HepG2 (cell line): Measurements from ENCODE around the gene CYP26B1. TPM values are rescaled to one million over a fixed set of nuclear protein-coding genes. Genes with fewer than 3 reads are reported as not detected.
"Not testable (repeated sequence)": the region's sequence is repeated elsewhere in the genome, so short reads cannot be mapped to it uniquely, and the experiment has no call there.

Source experiments
- ATAC-seq: fragments of 200-7000 bp; cut with Tn5 transposase; 3 replicates; pipeline ENCODE4 v1.9.1; 2020; ENCODE audit warnings: mild to moderate bottlenecking, moderate library complexity
- BruUV-seq: library from RNA; stranded (reverse); fragments of 400-500 nt; replicated peaks from 2 replicates; lab custom pipeline; 2021; lab: Mats Ljungman, UMichigan
- CTCF ChIA-PET: fragments of 300-600 bp; formaldehyde crosslinking; extraction: SDS; loops from one replicate; lab custom pipeline; 2021; ENCODE audit warnings: low total read pairs, inconsistent platforms, low intra/inter-chr PET ratio; lab: Yijun Ruan, JAX
- POLR2A ChIA-PET: fragments of 350-600 bp; sonication (Branson Sonifier 250); formaldehyde crosslinking; loops from one replicate; lab custom pipeline; 2020; ENCODE audit warnings: antibody characterized with exemption, inconsistent platforms; lab: Yijun Ruan, JAX
- DNase-seq: peaks from one replicate; pipeline ENCODE4 v3.0.0-alpha.2; 2015; ENCODE audit warnings: low spot score
- FAIRE-seq: peaks from 3 replicates; lab custom pipeline; 2011; peaks lifted over from hg19 to GRCh38; lab: Jason Lieb, UNC
- H2AFZ ChIP-seq: one replicate; pipeline ENCODE4 v1.6.1; 2011; ENCODE audit warnings: low read length, inconsistent platforms
- H3K27ac ChIP-seq: fragments of 300-600 bp; 3 replicates; pipeline ENCODE4 v1.8.0; 2011; ENCODE audit warnings: mixed run types, mild to moderate bottlenecking, mixed read lengths, low read length, inconsistent platforms; ENCODE audit not compliant: insufficient read depth; ENCODE audit errors: extremely low read length
- H3K27me3 ChIP-seq, 2 experiments: fragments of 200-600 bp in 1 of 2; 2 replicates in 1 of 2; 3 replicates in 1 of 2; pipeline versions ENCODE4 v1.6.0 to v1.8.0; 2011; ENCODE audit warnings: low read length in 2 of 2, mild to moderate bottlenecking in 2 of 2, moderate library complexity in 2 of 2, inconsistent platforms in 1 of 2; ENCODE audit not compliant: insufficient read depth in 2 of 2, control insufficient read depth in 1 of 2
- H3K36me3 ChIP-seq, 2 experiments: fragments of 200-600 bp in 1 of 2; replicated peaks in 1 of 2; 2 replicates in 1 of 2; 3 replicates in 1 of 2; pipeline versions ENCODE4 v1.5.1 to v1.8.0; 2011; ENCODE audit warnings: low read length in 2 of 2, inconsistent platforms in 1 of 2; ENCODE audit not compliant: insufficient read depth in 2 of 2, control insufficient read depth in 1 of 2
- H3K4me1 ChIP-seq: 2 replicates; pipeline ENCODE4 v1.5.1; 2012; ENCODE audit warnings: low read length, inconsistent platforms; ENCODE audit not compliant: insufficient read depth
- H3K4me2 ChIP-seq: 2 replicates; pipeline ENCODE4 v1.6.0; 2011; ENCODE audit warnings: low read depth, low read length, inconsistent platforms
- H3K4me3 ChIP-seq, 3 experiments: fragments of 200-600 bp in 1 of 3; sonication (generic), shearing (Covaris generic) in 1 of 3; replicated peaks in 1 of 3; 2 replicates each; pipeline ENCODE4 v1.5.1; 2011 to 2016; ENCODE audit warnings: low read length in 3 of 3, inconsistent platforms in 2 of 3, low read depth in 2 of 3, mild to moderate bottlenecking in 2 of 3, control low read depth in 1 of 3, mixed read lengths in 1 of 3; ENCODE audit not compliant: insufficient read depth in 1 of 3
- H3K79me2 ChIP-seq: one replicate; pipeline ENCODE4 v1.6.1; 2011; ENCODE audit warnings: low read length, inconsistent platforms; ENCODE audit not compliant: insufficient read depth
- H3K9ac ChIP-seq: 2 replicates; pipeline ENCODE4 v1.6.0; 2011; ENCODE audit warnings: mild to moderate bottlenecking, low read depth, low read length, inconsistent platforms; ENCODE audit not compliant: insufficient read depth
- H3K9me3 ChIP-seq: 2 replicates; pipeline ENCODE4 v1.5.1; 2012; ENCODE audit warnings: mild to moderate bottlenecking, low read length
- H4K20me1 ChIP-seq: 2 replicates; pipeline ENCODE4 v1.6.0; 2011; ENCODE audit warnings: inconsistent platforms, mild to moderate bottlenecking, low read length, moderate library complexity; ENCODE audit not compliant: insufficient read depth
- KMT2A ChIP-seq: sonication (generic); formaldehyde crosslinking; IDR thresholded peaks from 2 replicates; pipeline ENCODE4 v1.4.0; 2020; ENCODE audit warnings: missing genetic modification reagents
- MLLT10 ChIP-seq: sonication (generic); formaldehyde crosslinking; IDR thresholded peaks from 2 replicates; pipeline ENCODE4 v1.4.0; 2020; ENCODE audit warnings: missing genetic modification reagents
- MTA1 ChIP-seq: sonication (generic); formaldehyde crosslinking; IDR thresholded peaks from 2 replicates; pipeline ENCODE4 v1.4.0; 2020; ENCODE audit warnings: missing genetic modification reagents, mild to moderate bottlenecking, borderline replicate concordance
- ZNF790 ChIP-seq: sonication (generic); formaldehyde crosslinking; IDR thresholded peaks from 2 replicates; pipeline ENCODE4 v1.8.0; 2022; ENCODE audit warnings: missing genetic modification reagents, mild to moderate bottlenecking, borderline replicate concordance
- WGBS: methylation state at CpG from one replicate; pipeline ENCODE4 v1.1.6; 2017; ENCODE audit warnings: low lambda C conversion rate; 5-methylcytosine and 5-hydroxymethylcytosine counted together
- in situ Hi-C: cut with HindIII; loops from 2 replicates; pipeline ENCODE4 v1.10.0; 2017; ENCODE audit warnings: low pct_unique_long_range_greater_than_20kb; ENCODE audit not compliant: extremely low pct_ligation_motif_present
- intact Hi-C: fragments of 100-400 bp; cut with micrococcal nuclease; formaldehyde crosslinking; loops from one replicate; pipeline ENCODE4 v1.10.0; 2022; ENCODE audit not compliant: unreplicated experiment
- polyA plus RNA-seq, 8 experiments: library from polyadenylated mRNA; depleted of rRNA in 3 of 8; stranded (reverse) in 7 of 8; unstranded in 1 of 8; fragments of >200 nt; fragmentation: Illumina TruSeq in 4 of 8; extraction: Trizol in 4 of 8; gene quantifications; 2 replicates each; pipeline versions ENCODE4 v1.2.1 to v1.2.3, GENCODE V29; 2011 to 2016; ENCODE audit warnings: low read depth in 4 of 8, missing spikeins in 1 of 8, mixed read lengths in 1 of 8; ENCODE audit not compliant: insufficient read depth in 1 of 8
- total RNA-seq, 5 experiments: library from RNA; depleted of rRNA; stranded (reverse); fragments of >200 nt; fragmentation: Illumina TruSeq; extraction: Trizol; gene quantifications; 2 replicates each; pipeline ENCODE4 v1.2.3, GENCODE V29; 2016; ENCODE audit warnings: low read depth in 1 of 5
- TF ChIP-seq, protein P1 (sequence below): sonication (generic); formaldehyde crosslinking; IDR thresholded peaks from 2 replicates; pipeline ENCODE4 v1.4.0; 2020; ENCODE audit warnings: mild to moderate bottlenecking, missing genetic modification reagents
- TF ChIP-seq, protein P2 (sequence below): sonication (generic); formaldehyde crosslinking; IDR thresholded peaks from 2 replicates; pipeline ENCODE4 v1.4.0; 2020; ENCODE audit warnings: missing genetic modification reagents

Gene CYP26B1
- total and polyA plus RNA-seq, 2 of the 13 experiments (the other 11 are each of a cell fraction or from before 2014, with no cell fraction given) = 0.05 to 0.07 TPM

DNA sequence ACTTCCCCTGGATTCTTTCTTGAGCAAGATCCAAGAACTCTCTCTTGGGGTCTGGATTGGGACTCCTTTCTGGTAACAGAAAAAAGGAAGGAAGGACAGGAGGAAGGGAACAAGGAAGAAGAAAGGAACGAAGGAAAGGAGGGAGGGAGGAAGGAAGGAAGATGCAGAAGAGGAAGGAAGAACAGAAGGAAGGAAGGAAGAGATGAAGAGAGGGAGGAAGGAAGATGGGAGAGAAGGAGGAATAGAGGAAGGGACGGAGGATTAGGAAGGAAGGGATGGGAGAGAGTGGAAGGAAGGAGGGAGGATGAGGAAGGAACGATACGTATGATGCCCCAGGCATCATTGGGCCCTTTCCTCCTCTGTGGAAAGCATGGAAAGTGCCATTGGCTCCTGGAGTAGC lies 58.6 kb downstream of the CYP26B1 start (continued):
- TF ChIP-seq, protein P1, sequence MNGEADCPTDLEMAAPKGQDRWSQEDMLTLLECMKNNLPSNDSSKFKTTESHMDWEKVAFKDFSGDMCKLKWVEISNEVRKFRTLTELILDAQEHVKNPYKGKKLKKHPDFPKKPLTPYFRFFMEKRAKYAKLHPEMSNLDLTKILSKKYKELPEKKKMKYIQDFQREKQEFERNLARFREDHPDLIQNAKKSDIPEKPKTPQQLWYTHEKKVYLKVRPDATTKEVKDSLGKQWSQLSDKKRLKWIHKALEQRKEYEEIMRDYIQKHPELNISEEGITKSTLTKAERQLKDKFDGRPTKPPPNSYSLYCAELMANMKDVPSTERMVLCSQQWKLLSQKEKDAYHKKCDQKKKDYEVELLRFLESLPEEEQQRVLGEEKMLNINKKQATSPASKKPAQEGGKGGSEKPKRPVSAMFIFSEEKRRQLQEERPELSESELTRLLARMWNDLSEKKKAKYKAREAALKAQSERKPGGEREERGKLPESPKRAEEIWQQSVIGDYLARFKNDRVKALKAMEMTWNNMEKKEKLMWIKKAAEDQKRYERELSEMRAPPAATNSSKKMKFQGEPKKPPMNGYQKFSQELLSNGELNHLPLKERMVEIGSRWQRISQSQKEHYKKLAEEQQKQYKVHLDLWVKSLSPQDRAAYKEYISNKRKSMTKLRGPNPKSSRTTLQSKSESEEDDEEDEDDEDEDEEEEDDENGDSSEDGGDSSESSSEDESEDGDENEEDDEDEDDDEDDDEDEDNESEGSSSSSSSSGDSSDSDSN (CRISPR knock-in tag) = no peak
- TF ChIP-seq, protein P2, sequence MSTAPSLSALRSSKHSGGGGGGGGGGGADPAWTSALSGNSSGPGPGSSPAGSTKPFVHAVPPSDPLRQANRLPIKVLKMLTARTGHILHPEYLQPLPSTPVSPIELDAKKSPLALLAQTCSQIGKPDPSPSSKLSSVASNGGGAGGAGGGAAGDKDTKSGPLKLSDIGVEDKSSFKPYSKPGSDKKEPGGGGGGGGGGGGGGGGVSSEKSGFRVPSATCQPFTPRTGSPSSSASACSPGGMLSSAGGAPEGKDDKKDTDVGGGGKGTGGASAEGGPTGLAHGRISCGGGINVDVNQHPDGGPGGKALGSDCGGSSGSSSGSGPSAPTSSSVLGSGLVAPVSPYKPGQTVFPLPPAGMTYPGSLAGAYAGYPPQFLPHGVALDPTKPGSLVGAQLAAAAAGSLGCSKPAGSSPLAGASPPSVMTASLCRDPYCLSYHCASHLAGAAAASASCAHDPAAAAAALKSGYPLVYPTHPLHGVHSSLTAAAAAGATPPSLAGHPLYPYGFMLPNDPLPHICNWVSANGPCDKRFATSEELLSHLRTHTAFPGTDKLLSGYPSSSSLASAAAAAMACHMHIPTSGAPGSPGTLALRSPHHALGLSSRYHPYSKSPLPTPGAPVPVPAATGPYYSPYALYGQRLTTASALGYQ (CRISPR knock-in tag) = no peak
- no peak for TF ChIP-seq ZNF790 (CRISPR knock-in tag)
- TF ChIP-seq MLLT10 (CRISPR knock-in tag) = no peak
- no peak for TF ChIP-seq KMT2A (CRISPR knock-in tag)
- no peak for TF ChIP-seq MTA1 (CRISPR knock-in tag)

DNA sequence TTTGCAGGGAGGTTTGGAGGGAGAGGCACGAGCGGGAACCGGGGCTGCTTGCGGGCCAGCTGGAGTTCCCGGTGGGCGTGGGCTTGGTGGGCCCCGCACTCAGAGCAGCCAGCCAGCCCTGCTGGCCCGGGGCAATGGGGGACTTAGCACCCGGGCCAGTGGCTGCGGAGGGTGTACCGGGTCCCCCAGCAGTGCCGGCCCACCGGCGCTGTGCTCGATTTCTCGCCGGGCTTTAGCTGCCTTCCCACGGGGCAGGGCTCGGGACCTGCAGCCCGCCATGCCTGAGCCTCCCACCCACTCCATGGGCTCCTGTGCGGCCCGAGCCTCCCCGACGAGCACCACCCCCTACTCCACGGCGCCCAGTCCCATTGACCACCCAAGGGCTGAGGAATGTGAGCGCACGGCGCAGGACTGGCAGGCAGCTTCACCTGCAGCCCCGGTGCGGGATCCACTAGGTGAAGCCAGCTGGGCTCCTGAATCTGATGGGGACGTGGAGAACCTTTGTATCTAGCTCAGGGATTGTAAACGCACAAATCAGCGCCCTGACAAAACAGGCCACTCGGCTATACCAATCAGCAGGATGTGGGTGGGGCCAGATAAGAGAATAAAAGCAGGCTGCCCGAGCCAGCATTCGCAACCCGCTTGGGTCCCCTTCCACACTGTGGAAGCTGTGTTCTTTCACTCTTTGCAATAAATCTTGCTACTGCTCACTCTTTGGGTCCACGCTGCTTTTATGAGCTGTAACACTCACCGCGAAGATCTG lies 60.6 kb downstream of the CYP26B1 start:
- FAIRE-seq, H3K4me3 ChIP-seq, H4K20me1 ChIP-seq, CTCF ChIA-PET, H3K9ac ChIP-seq, H2AFZ ChIP-seq, BruUV-seq, ATAC-seq, POLR2A ChIA-PET, intact Hi-C loops, H3K79me2 ChIP-seq, H3K36me3 ChIP-seq, in situ Hi-C loops, DNase-seq, H3K9me3 ChIP-seq, H3K4me2 ChIP-seq, H3K4me1 ChIP-seq, H3K27ac ChIP-seq: not testable (repeated sequence)
- peaks cover 32 to 87% of the 10 kb centered on the region in 2 experiments for H3K27me3 ChIP-seq
- WGBS = 63% methylated on average over 23 of the region's 41 CpGs
